ENCODE data around the gene WDR37. TPM values are rescaled to one million over a fixed set of nuclear protein-coding genes. Genes with fewer than 3 reads are reported as not detected.
A peak's percentile ranks its signal among the peaks of the same experiment; 100 is the strongest.

Gene WDR37
- total and polyA plus RNA-seq, 8 donors, result 4.6 to 11.6 (median 8.6) TPM

DNA sequence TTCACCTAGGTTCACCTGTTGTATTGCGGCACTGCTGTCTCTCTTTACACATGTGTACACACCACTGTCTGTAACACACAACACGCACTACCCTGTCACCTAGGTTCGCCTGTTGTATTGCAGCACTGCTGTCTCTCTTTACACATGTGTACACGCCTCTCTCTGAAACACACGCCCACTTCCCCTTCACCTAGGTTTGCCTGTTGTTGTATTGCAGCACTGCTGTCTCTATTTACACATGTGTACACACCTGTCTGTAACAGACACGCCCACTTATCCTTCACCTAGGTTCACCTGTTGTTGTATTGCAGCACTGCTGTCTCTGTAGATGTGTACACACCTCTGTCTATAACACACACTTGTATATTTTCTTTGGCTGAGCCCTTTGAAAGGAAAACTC is 51.5 kb downstream of the WDR37 start:
- Histone ChIP-seq H3K36me3 (peaks cover 0 to 38% (median 6%) of the 10 kb centered on the region in 3 donors), H3K4me3 (no peak overlapping the region), H3K27me3 (no peaks in the 10 kb centered on the region), H3K27ac (no peak overlapping the region), H3K9me3 (no peaks in the 10 kb centered on the region), H3K4me1 (no peaks in the 10 kb centered on the region)
- FAIRE-seq, result no peak
- intact Hi-C loops (cut with DNase I), result no loop called here
- TF ChIP-seq, protein P1, sequence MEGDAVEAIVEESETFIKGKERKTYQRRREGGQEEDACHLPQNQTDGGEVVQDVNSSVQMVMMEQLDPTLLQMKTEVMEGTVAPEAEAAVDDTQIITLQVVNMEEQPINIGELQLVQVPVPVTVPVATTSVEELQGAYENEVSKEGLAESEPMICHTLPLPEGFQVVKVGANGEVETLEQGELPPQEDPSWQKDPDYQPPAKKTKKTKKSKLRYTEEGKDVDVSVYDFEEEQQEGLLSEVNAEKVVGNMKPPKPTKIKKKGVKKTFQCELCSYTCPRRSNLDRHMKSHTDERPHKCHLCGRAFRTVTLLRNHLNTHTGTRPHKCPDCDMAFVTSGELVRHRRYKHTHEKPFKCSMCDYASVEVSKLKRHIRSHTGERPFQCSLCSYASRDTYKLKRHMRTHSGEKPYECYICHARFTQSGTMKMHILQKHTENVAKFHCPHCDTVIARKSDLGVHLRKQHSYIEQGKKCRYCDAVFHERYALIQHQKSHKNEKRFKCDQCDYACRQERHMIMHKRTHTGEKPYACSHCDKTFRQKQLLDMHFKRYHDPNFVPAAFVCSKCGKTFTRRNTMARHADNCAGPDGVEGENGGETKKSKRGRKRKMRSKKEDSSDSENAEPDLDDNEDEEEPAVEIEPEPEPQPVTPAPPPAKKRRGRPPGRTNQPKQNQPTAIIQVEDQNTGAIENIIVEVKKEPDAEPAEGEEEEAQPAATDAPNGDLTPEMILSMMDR (IDR thresholded peaks at IDR 0.05), result no peak
- WGBS, 2 donors, result 72 to 74% methylated on average over 6 of the region's 6 CpGs
- peak in 1 of 6 donors; percentile 10 for DNase-seq
- peak in 2 of 4 donors; percentile 49 to 55 for ATAC-seq

DNA sequence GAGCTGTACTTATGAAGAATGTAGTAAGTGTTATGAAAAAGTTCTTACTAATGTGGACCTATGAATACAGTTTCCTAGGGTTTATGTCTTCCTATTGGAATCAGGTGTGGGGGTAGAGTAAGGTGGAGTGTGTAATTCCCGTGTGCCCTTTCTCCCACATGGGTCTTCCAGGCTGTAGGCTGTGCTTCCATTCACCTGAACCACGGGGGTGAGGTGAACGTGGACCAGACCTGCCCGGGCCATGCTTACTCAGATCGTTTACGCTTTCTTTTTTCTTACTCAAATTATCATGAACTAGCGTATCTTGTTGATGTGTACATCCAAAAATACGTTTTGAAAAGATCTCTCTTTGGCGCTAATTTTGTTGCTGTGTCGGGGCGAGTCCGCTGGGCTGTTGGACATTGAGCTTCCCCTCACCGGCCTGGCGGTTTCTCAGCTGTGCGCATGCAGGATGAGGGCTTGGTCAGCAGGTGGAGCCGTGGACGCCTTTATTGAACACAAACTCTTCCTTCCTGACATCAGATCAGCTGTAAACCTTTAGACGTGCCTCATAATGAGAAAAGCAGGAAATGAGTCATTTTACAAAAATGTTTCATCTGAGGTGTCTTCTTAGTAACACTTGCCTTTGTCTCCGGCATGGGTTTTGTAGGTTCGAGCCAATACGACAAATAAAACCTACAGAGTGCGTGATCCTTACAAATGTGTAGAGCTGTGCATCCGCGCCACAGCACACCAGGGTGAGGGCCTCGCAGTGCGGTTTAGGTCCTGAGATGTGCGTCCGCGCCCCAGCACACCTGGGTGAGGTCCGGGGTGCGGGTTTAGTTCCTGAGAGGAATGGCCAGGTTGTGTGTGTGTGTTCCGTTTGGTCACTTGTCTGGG is 53.8 kb downstream of the WDR37 start:
- Histone ChIP-seq H3K9me3 (no peaks in the 10 kb centered on the region), H3K27ac (peak overlapping the region in 1 of 4 donors; percentile 12), H3K36me3 (peaks cover 0 to 33% (median 6%) of the 10 kb centered on the region in 3 donors), H3K27me3 (no peaks in the 10 kb centered on the region), H3K4me3 (no peak overlapping the region), H3K4me1 (no peaks in the 10 kb centered on the region)
- TF ChIP-seq, protein P1 (IDR thresholded peaks at IDR 0.05), result peak in 2 of 4 donors; percentile 33 to 34
- ATAC-seq (peak in 3 of 4 donors; percentile 75 to 90 (median 81)), FAIRE-seq (no peak), DNase-seq (peak in 3 of 6 donors; percentile 19 to 67 (median 33))
- WGBS, 2 donors, result 85 to 86% methylated on average over 32 of the region's 32 CpGs
- intact Hi-C loops (cut with DNase I), result no loop called here

DNA sequence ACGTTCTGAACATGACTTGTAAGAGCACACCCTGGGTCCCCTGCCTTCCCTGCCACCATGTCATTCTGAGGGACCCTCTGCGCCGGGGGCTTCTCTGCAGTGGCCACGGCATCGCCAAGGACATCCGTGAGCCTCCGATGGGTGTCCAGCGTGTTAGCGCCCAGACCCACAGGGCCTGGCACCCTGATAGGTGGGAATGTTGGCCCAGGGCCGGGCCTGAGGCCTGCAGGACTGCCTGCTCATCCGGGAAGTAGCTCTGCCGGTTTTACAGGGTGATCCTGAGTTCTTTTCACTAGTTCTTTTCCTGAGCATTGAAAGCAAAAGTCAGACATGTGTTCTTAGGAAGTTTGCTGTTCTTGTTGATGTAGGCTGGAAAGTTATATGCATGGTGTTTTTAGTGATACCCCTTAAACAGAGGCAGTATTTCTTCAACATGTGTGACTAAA is 54.5 kb downstream of the WDR37 start:
- Histone ChIP-seq H3K36me3 (peaks cover 0 to 28% (median 6%) of the 10 kb centered on the region in 3 donors), H3K27me3 (no peaks in the 10 kb centered on the region), H3K4me3 (no peak overlapping the region), H3K27ac (peak overlapping the region in 1 of 4 donors; percentile 12), H3K4me1 (no peaks in the 10 kb centered on the region), H3K9me3 (no peaks in the 10 kb centered on the region)
- ATAC-seq (no peak), DNase-seq (no peak), FAIRE-seq (no peak)
- intact Hi-C loops (cut with DNase I), result no loop called here
- TF ChIP-seq, protein P1 (IDR thresholded peaks at IDR 0.05), result no peak
- 92 to 93% methylated on average over 12 of the region's 12 CpGs for WGBS, 2 donors

DNA sequence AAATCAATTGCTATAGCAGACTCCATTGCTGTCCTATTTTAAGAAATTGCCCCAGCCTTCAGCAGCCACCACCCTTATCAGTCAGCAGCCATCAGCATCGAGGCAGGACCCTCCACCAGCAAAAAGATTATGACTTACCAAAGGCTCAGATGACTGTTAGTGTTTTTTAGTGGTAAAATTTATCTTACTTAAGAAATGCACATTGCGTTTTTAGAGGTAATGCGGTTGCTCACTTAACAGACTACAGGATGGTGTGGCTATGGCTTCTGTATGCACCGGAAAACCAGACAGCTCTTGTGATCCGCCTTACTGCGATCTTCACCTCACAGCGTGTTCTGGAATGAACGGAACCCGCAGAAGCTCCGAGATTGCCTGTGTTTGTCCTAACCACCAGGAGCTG is 58.1 kb downstream of the WDR37 start:
- ATAC-seq (no peak), DNase-seq (no peak), FAIRE-seq (no peak)
- no peaks in the 10 kb centered on the region for H3K4me1 ChIP-seq
- intact Hi-C loops (cut with DNase I), result no loop called here
- 92 to 93% methylated on average over 10 of the region's 10 CpGs for WGBS, 2 donors
- H3K27me3 ChIP-seq, result no peaks in the 10 kb centered on the region
- no peak overlapping the region for H3K27ac ChIP-seq
- no peaks in the 10 kb centered on the region for H3K9me3 ChIP-seq
- TF ChIP-seq, protein P1 (IDR thresholded peaks at IDR 0.05), result no peak
- H3K4me3 ChIP-seq, result no peak overlapping the region
- peaks cover 0 to 17% (median 4%) of the 10 kb centered on the region in 3 donors for H3K36me3 ChIP-seq

Data from pancreas (tissue), 10 donors.